Measurements from ENCODE around the gene ABLIM2.

The ABLIM2 gene

GRCh38 chr4:8136529-8136928, 22.1 kb downstream of the ABLIM2 start:
- no peak for DNase-seq

GRCh38 chr4:8135666-8136065, 22.9 kb downstream of the ABLIM2 start:
- no peak for DNase-seq

- DNase-seq = no peak
Observed at GRCh38 chr4:8133897-8134563, 24.6 kb downstream of the ABLIM2 start.

- DNase-seq = no peak
Observed at GRCh38 chr4:8132947-8133705, 25.5 kb downstream of the ABLIM2 start.

- no peak for DNase-seq
Observed at GRCh38 chr4:8132400-8132799, 26.2 kb downstream of the ABLIM2 start.

- no peak for DNase-seq
Observed at GRCh38 chr4:8131826-8132225, 26.8 kb downstream of the ABLIM2 start.

GRCh38 chr4:8131210-8131609, 27.4 kb downstream of the ABLIM2 start:
- no peak for DNase-seq

GRCh38 chr4:8130346-8131066, 28.1 kb downstream of the ABLIM2 start:
- no peak for DNase-seq

GRCh38 chr4:8129785-8130184, 28.8 kb downstream of the ABLIM2 start:
- no peak for DNase-seq

- no peak for DNase-seq
Observed at GRCh38 chr4:8129136-8129535, 29.5 kb downstream of the ABLIM2 start.

- DNase-seq = no peak
Observed at GRCh38 chr4:8128100-8128856, 30.3 kb downstream of the ABLIM2 start.

- no peak for DNase-seq
Observed at GRCh38 chr4:8127051-8127826, 31.4 kb downstream of the ABLIM2 start.

GRCh38 chr4:8126523-8126922, 32.1 kb downstream of the ABLIM2 start:
- no peak for DNase-seq

- DNase-seq = no peak
Observed at GRCh38 chr4:8125526-8126056, 33.0 kb downstream of the ABLIM2 start.

GRCh38 chr4:8123870-8124269, 34.7 kb downstream of the ABLIM2 start:
- DNase-seq = no peak

- DNase-seq = no peak
Observed at GRCh38 chr4:8123389-8123788, 35.2 kb downstream of the ABLIM2 start.

- no peak for DNase-seq
Observed at GRCh38 chr4:8122746-8123145, 35.9 kb downstream of the ABLIM2 start.

GRCh38 chr4:8121292-8122015, 37.2 kb downstream of the ABLIM2 start:
- no peak for DNase-seq

- no peak for DNase-seq
Observed at GRCh38 chr4:8120501-8120900, 38.1 kb downstream of the ABLIM2 start.

- no peak for DNase-seq
Observed at GRCh38 chr4:8119877-8120276, 38.7 kb downstream of the ABLIM2 start.

GRCh38 chr4:8118531-8118930, 40.1 kb downstream of the ABLIM2 start:
- DNase-seq = no peak
